Heart right ventricle (tissue), 16 donors: ENCODE measurements around the gene BBS7. TPM values are rescaled to one million over a fixed set of nuclear protein-coding genes. Genes with fewer than 3 reads are reported as not detected.
A peak's percentile ranks its signal among the peaks of the same experiment; 100 is the strongest.

Experiments
- ATAC-seq, 8 donors: fragments of 200-7000 bp; cut with Tn5 transposase; one replicate each; pipeline ENCODE4 v1.9.1; 2020; ENCODE audit warnings: mild to moderate bottlenecking in 8 of 8, moderate library complexity in 8 of 8, moderate number of reproducible peaks in 1 of 8
- DNase-seq, 2 donors: peaks; one replicate each; pipeline ENCODE4 v3.0.0-alpha.2; 2020
- H3K27ac ChIP-seq, 10 donors: fragments of 200-600 bp; sonication (generic) in 2 of 10; one replicate each; pipeline versions ENCODE4 v1.5.0 to v1.8.0; 2020 to 2022; ENCODE audit warnings: mild to moderate bottlenecking in 3 of 10
- H3K27me3 ChIP-seq, 7 donors: fragments of 200-600 bp; one replicate each; pipeline ENCODE4 v1.8.0; 2021 to 2022; ENCODE audit warnings: mild to moderate bottlenecking in 2 of 7
- H3K36me3 ChIP-seq, 9 donors: fragments of 200-600 bp; sonication (generic) in 1 of 9; one replicate each; pipeline versions ENCODE4 v1.5.0 to v1.8.0; 2020 to 2022; ENCODE audit warnings: mild to moderate bottlenecking in 2 of 9
- H3K4me1 ChIP-seq, 9 donors: fragments of 200-600 bp; sonication (generic) in 1 of 9; one replicate each; pipeline versions ENCODE4 v1.5.0 to v1.8.0; 2020 to 2022; ENCODE audit warnings: mild to moderate bottlenecking in 4 of 9
- H3K4me3 ChIP-seq, 10 donors: fragments of 200-600 bp; sonication (generic) in 2 of 10; one replicate each; pipeline versions ENCODE4 v1.5.0 to v1.8.0; 2020 to 2022; ENCODE audit warnings: mild to moderate bottlenecking in 7 of 10, moderate library complexity in 2 of 10
- H3K9me3 ChIP-seq, 11 donors: fragments of 200-600 bp in 10 of 11; sonication (generic) in 2 of 11; one replicate each; pipeline versions ENCODE4 v1.5.0 to v1.8.0; 2013 to 2022; ENCODE audit warnings: mild to moderate bottlenecking in 2 of 11, control low read depth in 1 of 11, moderate library complexity in 1 of 11
- CTCF ChIP-seq, 9 donors: fragments of 200-600 bp; sonication (generic) in 2 of 9; IDR thresholded peaks; one replicate each; pipeline versions ENCODE4 v1.5.0 to v1.8.0; 2021 to 2022; ENCODE audit warnings: antibody characterized with exemption in 9 of 9, mild to moderate bottlenecking in 5 of 9, moderate library complexity in 1 of 9
- WGBS, 2 donors: extraction: QIAGEN DNeasy Blood & Tissue Kit; methylation state at CpG; one replicate each; pipeline ENCODE4 v1.1.7; 2013; ENCODE audit warnings: inconsistent platforms in 1 of 2; 5-methylcytosine and 5-hydroxymethylcytosine counted together
- intact Hi-C, 10 donors: fragments of 100-400 bp; cut with DNase I; formaldehyde crosslinking; loops; one replicate each; pipeline versions ENCODE4 v1.11.1 to v1.14.2; 2022
- polyA plus RNA-seq, 2 donors: library from polyadenylated mRNA; stranded (reverse); fragments of 200-250 nt; gene quantifications; one replicate each; pipeline ENCODE4 v1.2.3, GENCODE V29; 2013
- total RNA-seq, 10 donors: library from RNA; stranded (reverse); fragmentation: NEBNext Ultra II Directional in 3 of 10; extraction: Animal tissue kit (Norgen Biotek cat#: 25700) in 3 of 10; gene quantifications; one replicate each; pipeline versions ENCODE4 v1.2.1 to v1.2.4, GENCODE V29; 2021 to 2023
- donor health status: Arrhythmogenic right ventricular cardiomyopathy.
- donor health status: ischemic (EF 13 %, LVEDD 7.1; RV severe dilation, severe dysfunction).
- donor health status: healthy with polysubstance abuse.
- donor health status: DM: no; HTN: yes; CAD: no.
- donor health status: DM: no; HTN: no; CAD: no.
- donor health status: ischemic (EF 25% LVEDD 6.9; RV normal size, moderate dysfunction).
- donor health status: ischemic (EF 25% LVEDD 5.7; RV mildly dilated, moderate dysfunction).
- donor health status: healthy.
- donor health status: DM: yes; HTN: yes; CAD: no.
- donor health status: Ischemic cardiomyopathy.
- donor health status: ischemic (EF 35%, LVEDD 5.7; RV mildly dilated, moderate dysfunction).
- donor health status: nonischemic (EF 11% LVEDD 7.7; RV severe dilation, severe dysfunction).
- donor health status: DM: yes; HTN: yes; CAD: no.
- donor health status: PGD.
- donor health status: ischemic (EF 29% LVEDD 5.4; RV normal size, mild dysfunction).
- donor health status: nonischemic (EF 23%, LVEDD 6.1; RV moderate dilation, normal function).

BBS7 gene
- total and polyA plus RNA-seq, 12 donors = 2.6 to 8.5 (median 5.3) TPM

- DNase-seq = no peak
- Histone ChIP-seq H3K27me3 (peaks cover 0 to 4% (median 0%) of the 10 kb centered on the region in 7 donors), H3K27ac (no peak overlapping the region), H3K4me1 (peaks cover 0 to 9% (median 0%) of the 10 kb centered on the region in 9 donors), H3K9me3 (peaks cover 0 to 9% (median 0%) of the 10 kb centered on the region in 11 donors), H3K36me3 (no peaks in the 10 kb centered on the region), H3K4me3 (no peak overlapping the region)
- no peak for TF ChIP-seq CTCF (IDR thresholded peaks at IDR 0.05)
- 24 to 41% methylated on average over 8 of the region's 8 CpGs for WGBS, 2 donors
- peak in 5 of 8 donors; percentile 34 to 74 (median 73) for ATAC-seq
- intact Hi-C loops = no loop called here
These were observed 91.2 kb downstream of the BBS7 start for GRCh38 chr4:121778991-121779628.

- Histone ChIP-seq H3K27ac (no peak overlapping the region), H3K27me3 (peaks cover 0 to 4% (median 0%) of the 10 kb centered on the region in 7 donors), H3K9me3 (no peaks in the 10 kb centered on the region), H3K4me3 (no peak overlapping the region), H3K36me3 (no peaks in the 10 kb centered on the region), H3K4me1 (peaks cover 0 to 9% (median 0%) of the 10 kb centered on the region in 9 donors)
- intact Hi-C loops = no loop called here
- ATAC-seq (no peak), DNase-seq (no peak)
- TF ChIP-seq CTCF (IDR thresholded peaks at IDR 0.05) = no peak
- 33 to 38% methylated on average over 3 of the region's 3 CpGs for WGBS, 2 donors
These were observed 92.6 kb downstream of the BBS7 start for GRCh38 chr4:121777625-121778024.

- no peak for ATAC-seq
- Histone ChIP-seq H3K4me1 (peaks cover 0 to 9% (median 0%) of the 10 kb centered on the region in 9 donors), H3K27ac (no peak overlapping the region), H3K36me3 (no peaks in the 10 kb centered on the region), H3K4me3 (no peak overlapping the region), H3K27me3 (peaks cover 0 to 6% (median 0%) of the 10 kb centered on the region in 7 donors), H3K9me3 (no peaks in the 10 kb centered on the region)
- TF ChIP-seq CTCF (IDR thresholded peaks at IDR 0.05) = no peak
- intact Hi-C loops = no loop called here
- WGBS, 2 donors = 80% methylated on average over 6 of the region's 6 CpGs
- DNase-seq = no peak
These were observed 93.5 kb downstream of the BBS7 start for GRCh38 chr4:121776610-121777401.

Other genes with a start within 250 kb of the BBS7 start
- gene ANXA5, start 173.5 kb downstream of the BBS7 start, total RNA-seq = 100 to 1,000 TPM in 9 of 10 donors, 10 to 100 TPM in 1; 90.8 to 204 (median 115) TPM
- gene ANXA5, start 173.5 kb downstream of the BBS7 start, polyA plus RNA-seq = 100 to 1,000 TPM; 107 to 285 TPM
- gene SMIM43, start 105.3 kb downstream of the BBS7 start, total RNA-seq = under 1 TPM in 2 of 10 donors, not detected in 8; 0.09 to 0.15 TPM
- gene SMIM43, start 105.3 kb downstream of the BBS7 start, polyA plus RNA-seq = 1 to 10 TPM in 1 of 2 donors, not detected in 1; 1.3 TPM
- gene EXOSC9, start 69.2 kb downstream of the BBS7 start, total RNA-seq = 10 to 100 TPM; 10.7 to 15.4 (median 13.1) TPM
- 10 to 100 TPM; 26.6 to 29.2 TPM for gene EXOSC9, start 69.2 kb downstream of the BBS7 start, polyA plus RNA-seq
- 1 to 10 TPM in 2 of 10 donors, under 1 TPM in 6, not detected in 2; 0.07 to 5.8 (median 0.45) TPM for gene CCNA2, start 46.6 kb downstream of the BBS7 start, total RNA-seq
- gene CCNA2, start 46.6 kb downstream of the BBS7 start, polyA plus RNA-seq = 1 to 10 TPM in 1 of 2 donors, under 1 TPM in 1; 0.42 to 1.2 TPM
- under 1 TPM in 6 of 10 donors, not detected in 4; 0.13 to 0.28 (median 0.17) TPM for gene TRPC3, start 81.6 kb upstream of the BBS7 start, total RNA-seq
- gene TRPC3, start 81.6 kb upstream of the BBS7 start, polyA plus RNA-seq = under 1 TPM in 1 of 2 donors, not detected in 1; 0.17 TPM